Colonic mucosa (tissue), 4 donors: ENCODE results near the gene MGMT. TPM values are rescaled to one million over a fixed set of nuclear protein-coding genes. Genes with fewer than 3 reads are reported as not detected.

Source experiments
- DNase-seq: peaks from one replicate; pipeline ENCODE4 v3.0.0-alpha.2; 2020
- H3K27ac ChIP-seq: fragments of 200-600 bp; one replicate; pipeline ENCODE4 v1.8.0; 2021
- H3K27me3 ChIP-seq: fragments of 200-600 bp; one replicate; pipeline ENCODE4 v1.8.0; 2021
- H3K36me3 ChIP-seq: fragments of 200-600 bp; one replicate; pipeline ENCODE4 v1.8.0; 2021
- H3K4me1 ChIP-seq: fragments of 200-600 bp; one replicate; pipeline ENCODE4 v1.8.0; 2021; ENCODE audit warnings: mild to moderate bottlenecking
- H3K4me3 ChIP-seq: fragments of 200-600 bp; one replicate; pipeline ENCODE4 v1.8.0; 2021
- H3K9ac ChIP-seq, 2 donors: one replicate each; pipeline ENCODE4 v1.7.0; 2013; ENCODE audit warnings: control low read depth in 2 of 2, low read depth in 2 of 2, low read length in 2 of 2
- H3K9me3 ChIP-seq: fragments of 200-600 bp; one replicate; pipeline ENCODE4 v1.8.0; 2021
- CTCF ChIP-seq: fragments of 200-600 bp; IDR thresholded peaks from one replicate; pipeline ENCODE4 v1.8.0; 2022; ENCODE audit warnings: antibody characterized with exemption, mild to moderate bottlenecking
- intact Hi-C: fragments of 100-400 bp; cut with DNase I; formaldehyde crosslinking; loops from one replicate; pipeline ENCODE4 v1.14.1; 2022
- total RNA-seq, 2 donors: library from RNA; stranded (reverse); fragmentation: NEBNext Ultra II Directional in 1 of 2; extraction: Animal tissue kit (Norgen Biotek cat#: 25700) in 1 of 2; gene quantifications; one replicate each; pipeline ENCODE4 v1.2.1, GENCODE V29; 2021
- donor health status: healthy.
- donor health status: DM: no; HTN: no; CAD: no.
- donor health status: DM: no; HTN: no; CAD: no.

The MGMT gene
- total RNA-seq, 2 donors from 2014 or later = 17.5 to 18.2 TPM

- Histone ChIP-seq H3K36me3 (no peaks in the 10 kb centered on the region), H3K9ac (no peak overlapping the region), H3K4me1 (no peaks in the 10 kb centered on the region), H3K9me3 (no peaks in the 10 kb centered on the region), H3K4me3 (no peak overlapping the region), H3K27ac (no peak overlapping the region), H3K27me3 (no peaks in the 10 kb centered on the region)
- no peak for DNase-seq
- intact Hi-C loops = no loop called here
- no peak for TF ChIP-seq CTCF
These were observed 50.0 kb downstream of the MGMT start for GRCh38 chr10:129516846-129517679.

DNA sequence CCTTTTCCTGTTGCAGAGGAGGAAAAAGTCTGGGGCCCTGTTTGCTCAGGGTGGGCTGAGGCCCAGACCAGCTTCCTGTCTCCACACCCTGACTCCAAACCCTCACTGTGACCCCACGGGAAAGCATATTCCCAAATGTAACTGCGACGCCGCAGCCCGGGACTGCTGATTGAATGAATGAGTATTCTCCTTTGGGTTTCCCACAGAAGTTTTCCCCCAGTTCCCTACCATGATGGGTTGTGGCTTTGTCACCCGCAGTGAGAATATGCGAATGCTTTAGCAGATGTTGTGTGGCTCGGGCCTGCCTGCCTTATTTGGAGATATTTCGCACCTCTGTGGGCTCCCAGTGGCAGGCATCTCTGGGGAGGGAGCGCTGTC, 50.6 kb downstream of the MGMT start:
- Histone ChIP-seq H3K4me3 (no peak overlapping the region), H3K9ac (no peak overlapping the region), H3K36me3 (no peaks in the 10 kb centered on the region), H3K27me3 (no peaks in the 10 kb centered on the region), H3K27ac (no peak overlapping the region), H3K9me3 (no peaks in the 10 kb centered on the region), H3K4me1 (no peaks in the 10 kb centered on the region)
- TF ChIP-seq CTCF = no peak
- intact Hi-C loops = no loop called here
- no peak for DNase-seq

DNA sequence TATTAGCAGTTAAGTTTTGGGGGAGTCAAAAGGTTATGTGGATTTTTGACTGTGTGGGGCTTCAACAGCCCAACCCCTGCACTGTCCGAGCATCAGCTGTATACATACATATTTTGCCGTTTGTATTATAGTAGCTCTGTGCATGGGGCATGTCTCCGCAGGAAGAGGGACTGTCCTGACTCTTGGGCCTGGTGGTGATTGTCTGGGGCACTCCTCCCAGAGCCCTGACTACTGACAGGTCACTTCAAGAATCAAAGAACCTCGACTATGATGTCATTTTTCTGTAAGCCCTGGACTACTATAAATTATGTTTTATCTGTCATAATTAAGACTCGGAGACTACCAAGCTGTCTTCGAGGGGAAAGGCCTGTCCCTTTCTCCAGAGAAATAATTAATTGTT, 51.8 kb downstream of the MGMT start:
- Histone ChIP-seq H3K9ac (no peak overlapping the region), H3K4me1 (no peaks in the 10 kb centered on the region), H3K9me3 (no peaks in the 10 kb centered on the region), H3K36me3 (no peaks in the 10 kb centered on the region), H3K27me3 (no peaks in the 10 kb centered on the region), H3K27ac (no peak overlapping the region), H3K4me3 (no peak overlapping the region)
- intact Hi-C loops = no loop called here
- no peak for TF ChIP-seq CTCF
- DNase-seq = no peak

GRCh38 chr10:129520440-129521080, 53.5 kb downstream of the MGMT start:
- DNase-seq = no peak
- Histone ChIP-seq H3K27me3 (no peaks in the 10 kb centered on the region), H3K27ac (no peak overlapping the region), H3K9ac (no peak overlapping the region), H3K36me3 (no peaks in the 10 kb centered on the region), H3K4me1 (no peaks in the 10 kb centered on the region), H3K4me3 (no peak overlapping the region), H3K9me3 (no peaks in the 10 kb centered on the region)
- no peak for TF ChIP-seq CTCF
- intact Hi-C loops = no loop called here

DNA sequence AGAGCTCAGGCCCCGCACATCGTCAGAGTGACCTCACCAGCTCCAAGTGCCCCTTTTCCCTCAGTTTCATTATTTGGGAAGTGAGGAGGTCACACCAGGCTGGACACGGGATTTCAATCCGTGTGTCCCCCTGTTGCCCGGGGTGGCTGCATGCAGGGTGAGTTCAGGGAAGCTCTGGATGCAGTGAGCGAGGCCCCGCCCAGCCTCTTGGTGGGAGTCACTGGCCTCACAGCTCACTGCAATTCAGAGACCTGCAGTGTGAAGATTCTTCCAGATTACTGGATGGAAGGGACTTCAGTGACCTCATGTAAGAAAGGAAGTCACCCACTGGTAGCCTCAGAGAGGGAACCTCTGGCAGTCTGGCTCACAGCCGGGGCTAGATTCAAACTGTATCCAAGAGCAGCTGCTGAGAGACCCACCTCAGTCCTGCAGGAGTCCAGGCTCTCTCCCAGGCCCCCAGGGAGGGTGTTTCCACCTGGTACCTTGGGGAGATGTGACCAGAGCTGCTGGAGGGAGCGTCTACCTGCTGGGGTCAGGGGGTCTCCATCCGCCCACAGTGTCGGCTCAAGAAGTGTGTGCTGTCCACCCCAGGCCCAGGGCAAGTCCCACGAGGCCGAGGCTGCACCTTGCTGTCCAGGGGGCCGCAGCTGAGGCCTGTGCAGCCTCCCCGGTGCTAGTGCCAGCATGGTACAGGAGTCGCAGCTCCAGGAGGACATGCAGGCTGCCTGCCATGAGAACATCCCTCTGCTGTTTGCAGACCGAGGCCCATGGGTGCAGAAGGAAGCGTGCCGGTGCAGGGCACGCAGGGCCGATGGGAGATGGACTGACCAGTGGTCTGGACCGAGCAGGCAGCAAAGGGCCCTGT, 54.4 kb downstream of the MGMT start:
- H3K9ac ChIP-seq = no peak overlapping the region
- intact Hi-C loops = no loop called here
- TF ChIP-seq CTCF = no peak

More for the DNA sequence above, 54.4 kb downstream of the MGMT start:
- Histone ChIP-seq H3K4me3 (no peak overlapping the region), H3K36me3 (no peaks in the 10 kb centered on the region), H3K27ac (no peak overlapping the region), H3K9me3 (no peaks in the 10 kb centered on the region), H3K27me3 (no peaks in the 10 kb centered on the region), H3K4me1 (no peaks in the 10 kb centered on the region)
- no peak for DNase-seq
